ENCODE measurements around the gene PPM1M.
"Not testable (repeated sequence)": the region's sequence is repeated elsewhere in the genome, so short reads cannot be mapped to it uniquely, and the experiment has no call there.

The PPM1M gene

GRCh38 chr3:52279596-52279995, 34.0 kb downstream of the PPM1M start:
- no peak for FAIRE-seq

GRCh38 chr3:52280050-52280461, 34.5 kb downstream of the PPM1M start:
- no peak for FAIRE-seq

GRCh38 chr3:52281981-52282801, 36.6 kb downstream of the PPM1M start:
- FAIRE-seq: no peak

- no peak for FAIRE-seq
Observed at GRCh38 chr3:52283306-52283705, 37.7 kb downstream of the PPM1M start.

- FAIRE-seq: not testable (repeated sequence)
Observed at GRCh38 chr3:52284051-52284450, 38.5 kb downstream of the PPM1M start.

- FAIRE-seq: no peak
Observed at GRCh38 chr3:52286777-52287110, 41.2 kb downstream of the PPM1M start.

GRCh38 chr3:52288674-52289073, 43.1 kb downstream of the PPM1M start:
- no peak for FAIRE-seq

- FAIRE-seq: no peak
Observed at GRCh38 chr3:52289338-52289746, 43.8 kb downstream of the PPM1M start.

GRCh38 chr3:52289747-52290595, 44.4 kb downstream of the PPM1M start:
- no peak for FAIRE-seq

GRCh38 chr3:52290596-52291507, 45.3 kb downstream of the PPM1M start:
- no peak for FAIRE-seq

- FAIRE-seq: no peak
Observed at GRCh38 chr3:52291508-52292181, 46.1 kb downstream of the PPM1M start.

GRCh38 chr3:52292247-52293065, 46.9 kb downstream of the PPM1M start:
- FAIRE-seq: no peak

GRCh38 chr3:52293491-52294319, 48.1 kb downstream of the PPM1M start:
- no peak for FAIRE-seq

GRCh38 chr3:52294320-52295150, 49.0 kb downstream of the PPM1M start:
- FAIRE-seq: no peak

- FAIRE-seq: no peak
Observed at GRCh38 chr3:52295671-52296208, 50.2 kb downstream of the PPM1M start.

GRCh38 chr3:52297242-52298148, 51.9 kb downstream of the PPM1M start:
- FAIRE-seq: no peak

- no peak for FAIRE-seq
Observed at GRCh38 chr3:52298149-52299098, 52.9 kb downstream of the PPM1M start.
